ELR (cell line): ENCODE results near the gene EIF1AY.
A peak's percentile ranks its signal among the peaks of the same experiment; 100 is the strongest.
"Not testable (repeated sequence)": the region's sequence is repeated elsewhere in the genome, so short reads cannot be mapped to it uniquely, and the experiment has no call there.

Experiments
- DNase-seq: peaks from one replicate; pipeline ENCODE4 v3.0.0-alpha.2; 2015; ENCODE audit warnings: low read depth

The EIF1AY gene

GRCh38 chrY:20575531-20576121 lies at the start of gene EIF1AY:
Gene EIF1AY, plus strand, starts transcription at chrY:20575776. Its CDS starts 96 bp downstream, at chrY:20575872.
- DNase-seq, result peak; percentile 86

- no peak for DNase-seq
Observed at GRCh38 chrY:20528435-20528834, 47.1 kb upstream of the EIF1AY start.

- no peak for DNase-seq
Observed at GRCh38 chrY:20538186-20538585, 37.4 kb upstream of the EIF1AY start.

GRCh38 chrY:20538933-20539332 lies 36.6 kb upstream of the EIF1AY start:
- no peak for DNase-seq

GRCh38 chrY:20544451-20544960 lies 31.1 kb upstream of the EIF1AY start:
- no peak for DNase-seq

- no peak for DNase-seq
Observed at GRCh38 chrY:20546071-20546470, 29.5 kb upstream of the EIF1AY start.

GRCh38 chrY:20549289-20549688 lies 26.3 kb upstream of the EIF1AY start:
- no peak for DNase-seq

- no peak for DNase-seq
Observed at GRCh38 chrY:20551840-20552239, 23.7 kb upstream of the EIF1AY start.

GRCh38 chrY:20552764-20553323 lies 22.7 kb upstream of the EIF1AY start:
- DNase-seq, result not testable (repeated sequence)

- DNase-seq, result no peak
Observed at GRCh38 chrY:20555820-20556219, 19.8 kb upstream of the EIF1AY start.

- peak; percentile 25 for DNase-seq
Observed at GRCh38 chrY:20558677-20559076, 16.9 kb upstream of the EIF1AY start.

GRCh38 chrY:20559873-20560512 lies 15.6 kb upstream of the EIF1AY start:
- DNase-seq, result no peak

- no peak for DNase-seq
Observed at GRCh38 chrY:20571306-20571705, 4.3 kb upstream of the EIF1AY start.

GRCh38 chrY:20576506-20576905 lies 930 bp downstream of the EIF1AY start:
- no peak for DNase-seq

GRCh38 chrY:20578206-20578605 lies 2.6 kb downstream of the EIF1AY start:
- no peak for DNase-seq

GRCh38 chrY:20581687-20582086 lies 6.1 kb downstream of the EIF1AY start:
- no peak for DNase-seq

GRCh38 chrY:20586161-20586560 lies 10.6 kb downstream of the EIF1AY start:
- DNase-seq, result no peak
